ENCODE results near the gene NSUN5. TPM values are rescaled to one million over a fixed set of nuclear protein-coding genes. Genes with fewer than 3 reads are reported as not detected.

The NSUN5 gene
- total and polyA plus RNA-seq, 7 donors: 13.8 to 35.6 (median 23.2) TPM

GRCh38 chr7:73340514-73340913 is 31.9 kb upstream of the NSUN5 start:
- 92 to 93% methylated on average over 7 of the region's 7 CpGs for WGBS, 2 donors
- H3K27me3 ChIP-seq: no peaks in the 10 kb centered on the region
- intact Hi-C loops (cut with DNase I): loop anchor here (10.0 kb wide), 1 partner anchor 54 kb away; no protein-coding TSS in a partner anchor
- H3K9me3 ChIP-seq: no peaks in the 10 kb centered on the region
- H3K36me3 ChIP-seq: no peaks in the 10 kb centered on the region
- TF ChIP-seq POLR2AphosphoS5 (IDR thresholded peaks at IDR 0.05) (no peak), EP300 (IDR thresholded peaks at IDR 0.05) (no peak), POLR2A (IDR thresholded peaks at IDR 0.05) (no peak), CTCF (IDR thresholded peaks at IDR 0.05) (no peak)
- no peak overlapping the region for H3K4me3 ChIP-seq
- H3K4me1 ChIP-seq: peaks cover 0 to 10% (median 6%) of the 10 kb centered on the region in 4 donors
- DNase-seq: no peak
- H3K27ac ChIP-seq: no peak overlapping the region

- no peak overlapping the region for H3K27ac ChIP-seq
- intact Hi-C loops (cut with DNase I): no loop called here
- no peak overlapping the region for H3K4me3 ChIP-seq
- H3K27me3 ChIP-seq: no peaks in the 10 kb centered on the region
- H3K9me3 ChIP-seq: no peaks in the 10 kb centered on the region
- H3K36me3 ChIP-seq: no peaks in the 10 kb centered on the region
- peaks cover 0 to 10% (median 6%) of the 10 kb centered on the region in 4 donors for H3K4me1 ChIP-seq
- TF ChIP-seq POLR2AphosphoS5 (IDR thresholded peaks at IDR 0.05): no peak
- TF ChIP-seq EP300 (IDR thresholded peaks at IDR 0.05): no peak
- no peak for TF ChIP-seq CTCF (IDR thresholded peaks at IDR 0.05)
- TF ChIP-seq POLR2A (IDR thresholded peaks at IDR 0.05): no peak
- no peak for DNase-seq
- WGBS, 2 donors: 69 to 80% methylated on average over 10 of the region's 10 CpGs
Observed at GRCh38 chr7:73338321-73338720, 29.7 kb upstream of the NSUN5 start.

- H3K27me3 ChIP-seq: peaks cover 0 to 6% (median 0%) of the 10 kb centered on the region in 3 donors
- H3K4me1 ChIP-seq: no peaks in the 10 kb centered on the region
- DNase-seq: no peak
- no peaks in the 10 kb centered on the region for H3K36me3 ChIP-seq
- no peaks in the 10 kb centered on the region for H3K9me3 ChIP-seq
- no peak overlapping the region for H3K4me3 ChIP-seq
- intact Hi-C loops (cut with DNase I): no loop called here
- TF ChIP-seq POLR2A (IDR thresholded peaks at IDR 0.05) (no peak), EP300 (IDR thresholded peaks at IDR 0.05) (no peak), POLR2AphosphoS5 (IDR thresholded peaks at IDR 0.05) (no peak), CTCF (IDR thresholded peaks at IDR 0.05) (no peak)
- 70 to 76% methylated on average over 6 of the region's 6 CpGs for WGBS, 2 donors
- H3K27ac ChIP-seq: no peak overlapping the region
Observed at GRCh38 chr7:73332447-73332846, 23.8 kb upstream of the NSUN5 start.

GRCh38 chr7:73330772-73331171 is 22.1 kb upstream of the NSUN5 start:
- intact Hi-C loops (cut with DNase I): no loop called here
- TF ChIP-seq POLR2A (IDR thresholded peaks at IDR 0.05) (no peak), EP300 (IDR thresholded peaks at IDR 0.05) (no peak), POLR2AphosphoS5 (IDR thresholded peaks at IDR 0.05) (no peak), CTCF (IDR thresholded peaks at IDR 0.05) (no peak)

More at GRCh38 chr7:73330772-73331171, 22.1 kb upstream of the NSUN5 start:
- no peak for DNase-seq
- Histone ChIP-seq H3K9me3 (no peaks in the 10 kb centered on the region), H3K4me3 (no peak overlapping the region), H3K36me3 (no peaks in the 10 kb centered on the region), H3K27ac (no peak overlapping the region), H3K4me1 (no peaks in the 10 kb centered on the region), H3K27me3 (peaks cover 0 to 6% (median 0%) of the 10 kb centered on the region in 3 donors)
- WGBS, 2 donors: 78 to 80% methylated on average over 6 of the region's 6 CpGs
